Stomach smooth muscle (tissue), 2 donors: ENCODE results near the gene ILDR2.

Experiments used
- H3K27ac ChIP-seq: one replicate; pipeline ENCODE4 v1.7.0; 2013; ENCODE audit warnings: mild to moderate bottlenecking, low read length, inconsistent platforms
- H3K27me3 ChIP-seq, 2 donors: one replicate each; pipeline ENCODE4 v1.7.0; 2013; ENCODE audit warnings: low read length in 2 of 2; ENCODE audit not compliant: insufficient read depth in 2 of 2, control insufficient read depth in 1 of 2
- H3K36me3 ChIP-seq, 2 donors: one replicate each; pipeline ENCODE4 v1.7.0; 2013; ENCODE audit warnings: low read length in 2 of 2; ENCODE audit not compliant: control insufficient read depth in 2 of 2, insufficient read depth in 2 of 2
- H3K4me1 ChIP-seq: one replicate; pipeline ENCODE4 v1.7.0; 2013; ENCODE audit warnings: low read length; ENCODE audit not compliant: control insufficient read depth, insufficient read depth
- H3K4me3 ChIP-seq, 2 donors: one replicate each; pipeline ENCODE4 v1.7.0; 2013; ENCODE audit warnings: low read length in 2 of 2
- H3K9ac ChIP-seq, 2 donors: one replicate each; pipeline ENCODE4 v1.7.0; 2013; ENCODE audit warnings: low read length in 2 of 2, mild to moderate bottlenecking in 1 of 2
- H3K9me3 ChIP-seq, 2 donors: one replicate each; pipeline ENCODE4 v1.7.0; 2013; ENCODE audit warnings: low read length in 2 of 2; ENCODE audit not compliant: control insufficient read depth in 2 of 2
- donor health status: healthy.
- donor health status: Pancreatic carcinoma.

ILDR2 gene

GRCh38 chr1:166924823-166925541 is 50.4 kb downstream of the ILDR2 start:
- H3K9ac ChIP-seq, result no peak overlapping the region
- H3K36me3 ChIP-seq, result no peaks in the 10 kb centered on the region
- peaks cover 16% of the 10 kb centered on the region for H3K4me1 ChIP-seq
- no peak overlapping the region for H3K4me3 ChIP-seq
- peaks cover 0 to 3% of the 10 kb centered on the region in 2 donors for H3K27me3 ChIP-seq
- no peaks in the 10 kb centered on the region for H3K9me3 ChIP-seq
- no peak overlapping the region for H3K27ac ChIP-seq

DNA sequence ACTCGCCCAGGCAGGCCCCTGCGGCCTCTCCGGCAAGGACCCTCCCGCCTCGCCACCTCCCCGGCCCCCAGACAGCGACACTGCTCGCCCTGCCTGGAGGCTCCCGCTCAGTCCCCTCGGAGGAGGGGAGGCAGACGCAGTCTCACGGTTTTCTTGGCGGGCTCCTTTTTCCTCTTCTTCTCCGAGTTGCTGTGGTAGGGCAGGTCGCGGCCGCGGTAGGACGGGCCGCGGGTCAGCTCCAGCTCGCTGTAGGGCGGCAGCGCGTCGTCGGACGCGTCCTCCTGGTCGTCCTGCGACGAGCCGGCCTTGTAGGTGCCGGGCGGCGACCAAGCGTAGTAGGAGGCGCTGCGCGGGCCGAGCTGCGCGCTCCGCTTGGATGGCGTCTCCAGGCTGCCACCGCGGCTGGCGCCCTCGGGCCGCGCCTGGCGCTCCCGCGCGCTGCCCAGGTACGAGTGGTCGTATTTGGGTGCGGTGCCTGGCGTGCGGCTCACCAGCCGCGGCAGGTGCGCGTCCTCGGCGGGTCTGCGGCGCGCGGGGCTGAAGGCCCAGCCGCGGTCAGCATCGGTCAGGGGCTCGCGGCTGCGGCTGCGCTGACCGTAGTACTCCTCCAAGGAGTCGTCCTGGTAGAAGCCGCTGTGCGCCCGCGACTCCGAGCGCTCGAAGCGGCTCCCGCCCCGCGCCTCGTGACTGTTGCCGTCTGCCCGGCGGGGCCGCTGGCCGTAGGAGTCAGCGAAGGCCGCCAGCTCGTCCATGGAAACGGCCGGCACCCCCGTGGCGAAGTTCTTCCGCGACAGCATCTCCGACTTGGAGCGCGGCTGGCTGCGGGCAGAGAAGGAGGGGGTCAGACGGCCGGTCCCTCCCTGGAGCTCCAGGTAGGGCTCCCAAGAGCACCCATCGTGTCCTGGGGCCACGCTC is 54.5 kb downstream of the ILDR2 start:
- H3K4me1 ChIP-seq, result peaks cover 20% of the 10 kb centered on the region
- H3K27me3 ChIP-seq, result peaks cover 0 to 5% of the 10 kb centered on the region in 2 donors
- peak overlapping the region; percentile 24 for H3K27ac ChIP-seq
- H3K9ac ChIP-seq, result peak overlapping the region; percentile 61 to 69
- no peaks in the 10 kb centered on the region for H3K9me3 ChIP-seq
- H3K4me3 ChIP-seq, result peak overlapping the region; percentile 59 to 83
- H3K36me3 ChIP-seq, result peaks cover 4 to 5% of the 10 kb centered on the region in 2 donors

DNA sequence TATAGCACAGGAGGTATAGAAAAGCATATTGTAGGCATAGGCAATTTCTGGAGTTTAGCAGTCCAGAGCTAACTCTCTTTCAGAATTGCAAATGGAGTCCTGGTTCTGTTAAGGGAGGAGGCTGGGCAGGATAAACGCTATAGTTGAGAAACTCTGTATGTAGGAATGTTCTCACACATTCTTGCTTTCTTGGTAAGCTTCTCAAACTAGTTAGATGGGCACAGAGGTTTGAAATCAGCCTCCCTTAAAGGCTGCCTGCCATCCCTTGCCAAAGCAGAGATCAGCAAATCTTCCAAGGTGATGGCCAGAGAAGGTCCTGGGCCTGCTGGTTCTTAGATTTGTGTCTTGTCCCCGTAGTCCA is 56.4 kb downstream of the ILDR2 start:
- Histone ChIP-seq H3K9ac (no peak overlapping the region), H3K27me3 (peaks cover 0 to 5% of the 10 kb centered on the region in 2 donors), H3K4me3 (no peak overlapping the region), H3K9me3 (no peaks in the 10 kb centered on the region), H3K4me1 (peaks cover 20% of the 10 kb centered on the region), H3K27ac (no peak overlapping the region), H3K36me3 (peaks cover 4 to 5% of the 10 kb centered on the region in 2 donors)

GRCh38 chr1:166918088-166918955 is 57.0 kb downstream of the ILDR2 start:
- Histone ChIP-seq H3K9me3 (no peaks in the 10 kb centered on the region), H3K4me1 (peaks cover 20% of the 10 kb centered on the region), H3K4me3 (no peak overlapping the region), H3K27me3 (peaks cover 0 to 5% of the 10 kb centered on the region in 2 donors), H3K9ac (no peak overlapping the region), H3K36me3 (peaks cover 4 to 5% of the 10 kb centered on the region in 2 donors), H3K27ac (no peak overlapping the region)

GRCh38 chr1:166915941-166916340 is 59.4 kb downstream of the ILDR2 start:
- peaks cover 0 to 5% of the 10 kb centered on the region in 2 donors for H3K27me3 ChIP-seq
- H3K9ac ChIP-seq, result no peak overlapping the region
- H3K36me3 ChIP-seq, result peaks cover 4 to 5% of the 10 kb centered on the region in 2 donors
- H3K27ac ChIP-seq, result no peak overlapping the region
- H3K9me3 ChIP-seq, result no peaks in the 10 kb centered on the region
- no peak overlapping the region for H3K4me3 ChIP-seq
- H3K4me1 ChIP-seq, result peaks cover 13% of the 10 kb centered on the region

- H3K4me3 ChIP-seq, result no peak overlapping the region
- H3K36me3 ChIP-seq, result peaks cover 4 to 5% of the 10 kb centered on the region in 2 donors
- no peaks in the 10 kb centered on the region for H3K9me3 ChIP-seq
- H3K27ac ChIP-seq, result no peak overlapping the region
- H3K9ac ChIP-seq, result no peak overlapping the region
- peaks cover 0 to 3% of the 10 kb centered on the region in 2 donors for H3K27me3 ChIP-seq
- peaks cover 4% of the 10 kb centered on the region for H3K4me1 ChIP-seq
These were observed 60.3 kb downstream of the ILDR2 start for GRCh38 chr1:166915042-166915441.

DNA sequence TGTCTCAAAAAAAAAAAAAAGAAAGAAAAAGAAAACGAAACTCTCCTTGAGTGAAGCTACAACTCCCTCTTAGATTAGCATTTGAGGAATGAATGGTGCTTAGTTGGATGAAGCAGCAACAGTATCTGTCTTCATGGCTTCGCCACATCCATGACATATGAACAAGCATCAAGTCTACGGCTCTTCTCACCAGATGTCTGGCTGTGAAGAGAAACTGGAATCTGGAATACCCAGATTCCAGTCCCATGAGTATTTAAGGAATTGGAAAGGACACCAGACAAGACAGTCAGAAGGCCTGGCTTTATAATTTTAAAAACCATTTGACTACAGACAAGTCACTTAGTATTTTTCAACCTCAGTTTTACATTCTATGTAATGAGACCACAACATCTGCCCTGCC is 61.2 kb downstream of the ILDR2 start:
- no peaks in the 10 kb centered on the region for H3K4me1 ChIP-seq
- no peak overlapping the region for H3K4me3 ChIP-seq
- peaks cover 0 to 3% of the 10 kb centered on the region in 2 donors for H3K27me3 ChIP-seq
- no peak overlapping the region for H3K9ac ChIP-seq
- no peaks in the 10 kb centered on the region for H3K9me3 ChIP-seq
- peaks cover 4 to 5% of the 10 kb centered on the region in 2 donors for H3K36me3 ChIP-seq
- no peak overlapping the region for H3K27ac ChIP-seq

DNA sequence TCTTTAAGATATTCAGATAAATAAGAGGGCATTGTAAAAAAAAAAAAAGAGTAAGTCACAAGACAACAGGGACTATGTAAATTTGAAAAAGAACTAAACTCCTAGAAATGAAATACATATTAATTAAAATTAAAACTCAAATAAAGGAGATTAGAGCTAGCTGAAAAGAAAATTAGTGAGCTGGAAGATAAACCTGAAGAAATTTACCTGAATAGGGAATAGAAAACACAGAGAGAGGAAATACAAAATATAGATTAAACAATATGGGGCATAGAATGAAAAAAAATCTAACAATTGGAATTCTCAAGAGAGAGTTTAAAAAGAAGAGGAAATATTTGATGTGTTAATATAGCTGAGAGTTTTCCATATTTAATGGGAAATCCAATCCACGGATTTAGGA is 63.7 kb downstream of the ILDR2 start:
- Histone ChIP-seq H3K4me1 (no peaks in the 10 kb centered on the region), H3K9ac (no peak overlapping the region), H3K4me3 (no peak overlapping the region), H3K36me3 (no peaks in the 10 kb centered on the region), H3K27me3 (no peaks in the 10 kb centered on the region), H3K27ac (no peak overlapping the region), H3K9me3 (no peaks in the 10 kb centered on the region)

- Histone ChIP-seq H3K9me3 (no peaks in the 10 kb centered on the region), H3K4me1 (no peaks in the 10 kb centered on the region), H3K36me3 (no peaks in the 10 kb centered on the region), H3K27ac (no peak overlapping the region), H3K27me3 (no peaks in the 10 kb centered on the region), H3K4me3 (no peak overlapping the region), H3K9ac (no peak overlapping the region)
These were observed 64.8 kb downstream of the ILDR2 start for GRCh38 chr1:166910396-166910994.

GRCh38 chr1:166908942-166909341 is 66.4 kb downstream of the ILDR2 start:
- Histone ChIP-seq H3K9ac (no peak overlapping the region), H3K4me3 (no peak overlapping the region), H3K27ac (no peak overlapping the region), H3K9me3 (no peaks in the 10 kb centered on the region), H3K27me3 (no peaks in the 10 kb centered on the region), H3K36me3 (no peaks in the 10 kb centered on the region), H3K4me1 (no peaks in the 10 kb centered on the region)
